ENCODE data around the gene NTF4.
"Not testable (repeated sequence)": the region's sequence is repeated elsewhere in the genome, so short reads cannot be mapped to it uniquely, and the experiment has no call there.

The NTF4 gene

GRCh38 chr19:49057636-49058234 is 6.9 kb downstream of the NTF4 start, which contains the start of gene CGB7:
Gene CGB7 (minus strand): TSS chr19:49057749. CDS start chr19:49055375, 2,374 bp downstream.
- DNase-seq (ENCODE audit: low read depth in 2 of 3, low spot score in 1 of 3), result peak in 2 of 3 donors; percentile 30 to 35

DNA sequence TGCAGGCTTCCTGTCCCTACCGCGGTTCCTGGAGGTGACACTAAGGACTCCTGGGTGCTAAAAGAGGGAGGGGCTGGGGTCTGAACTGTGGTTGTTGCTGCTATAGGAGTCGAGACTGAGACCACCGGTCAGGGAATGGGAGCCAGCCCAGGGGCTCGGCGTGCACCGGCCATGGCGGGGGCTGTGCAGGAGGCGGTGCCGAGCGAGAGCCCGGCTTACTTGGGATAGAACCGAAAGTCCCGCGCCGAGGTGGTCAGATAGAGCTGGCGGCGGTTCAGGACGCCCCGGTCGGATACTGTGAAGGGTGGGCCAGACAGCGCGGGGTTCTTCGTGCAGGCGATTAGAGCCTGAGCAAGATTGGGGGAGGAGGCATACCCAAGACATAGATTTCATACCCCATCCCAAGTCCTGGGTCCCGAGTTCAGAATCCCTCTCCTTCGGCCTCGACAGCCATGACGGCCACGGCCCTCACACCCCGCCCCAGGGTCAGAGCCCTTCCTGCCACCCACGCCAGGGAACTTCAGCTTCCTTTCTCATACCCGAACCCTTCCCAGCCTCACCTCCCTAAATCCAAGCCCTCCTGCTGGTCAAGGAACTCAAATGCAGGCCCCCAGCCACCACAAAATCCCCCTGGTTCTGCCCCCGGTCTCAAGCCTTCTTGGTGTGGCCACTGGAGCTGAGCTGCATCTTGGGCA is 7.6 kb downstream of the NTF4 start:
- DNase-seq (ENCODE audit: low read depth in 2 of 3, low spot score in 1 of 3), result not testable (repeated sequence)

DNA sequence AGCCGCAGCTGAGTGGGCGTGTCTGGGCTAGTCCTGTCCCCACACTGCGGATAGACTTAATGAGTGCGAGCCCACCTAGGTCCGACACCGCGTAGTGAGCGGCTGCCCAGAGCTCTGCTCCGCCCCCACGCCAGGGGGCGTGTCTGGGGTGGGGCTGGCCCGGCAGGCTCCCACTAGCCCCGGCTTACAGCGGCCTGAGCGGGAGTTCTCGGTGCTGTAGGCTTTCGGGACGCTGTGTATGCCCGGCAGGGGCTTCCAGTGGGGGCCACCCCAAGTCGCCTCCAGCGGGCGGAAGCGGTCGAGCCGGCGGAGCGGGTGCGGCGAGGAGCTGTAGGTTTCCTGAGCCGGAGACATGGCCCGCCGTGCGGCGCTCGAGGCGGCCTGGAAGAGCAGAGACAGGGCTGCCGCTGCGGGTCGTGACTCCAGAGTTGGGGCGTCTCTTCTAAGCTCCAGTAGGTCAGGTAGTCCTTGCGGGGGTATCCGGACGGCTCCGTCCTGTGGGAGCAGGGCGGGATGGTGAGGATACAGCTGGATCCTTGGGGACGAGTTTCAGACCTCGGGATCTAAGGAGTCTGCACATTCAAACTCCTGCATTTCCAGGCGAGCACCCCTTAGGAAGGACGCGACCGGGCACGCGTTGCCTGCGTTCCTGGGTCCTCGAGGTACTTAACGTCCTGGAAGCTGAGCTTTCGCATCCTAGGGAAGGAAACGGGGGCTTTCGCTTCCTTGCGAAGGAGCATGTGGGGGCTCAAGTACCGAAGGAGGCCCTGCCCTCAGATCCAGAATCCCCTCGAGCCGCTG is 8.3 kb downstream of the NTF4 start:
- DNase-seq (ENCODE audit: low read depth in 2 of 3, low spot score in 1 of 3), result peak in 2 of 3 donors; percentile 35 to 45

- not testable (repeated sequence) for DNase-seq (ENCODE audit: low read depth in 2 of 3, low spot score in 1 of 3)
Observed at GRCh38 chr19:49050376-49051033, 14.1 kb downstream of the NTF4 start.

DNA sequence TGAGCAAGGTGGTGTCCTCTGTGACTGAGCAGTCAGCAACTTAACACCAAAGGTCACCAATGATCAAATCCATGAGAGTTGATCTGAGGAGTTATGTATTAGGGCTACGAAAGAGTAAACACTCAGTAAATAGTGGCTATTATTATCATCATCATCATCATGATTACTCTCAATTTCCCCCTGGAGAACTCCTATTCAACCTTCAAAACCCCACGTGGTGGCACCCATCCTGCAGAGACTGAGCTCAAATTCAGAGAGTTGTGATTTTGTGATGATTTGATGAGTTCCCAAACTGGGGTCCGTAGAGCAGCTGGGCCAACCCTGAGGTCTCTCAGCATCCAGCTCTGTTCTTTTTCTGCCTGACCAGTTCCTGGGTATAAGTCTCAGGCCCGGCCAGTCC is 14.8 kb downstream of the NTF4 start:
- DNase-seq (ENCODE audit: low read depth in 2 of 3, low spot score in 1 of 3), result not testable (repeated sequence)

DNA sequence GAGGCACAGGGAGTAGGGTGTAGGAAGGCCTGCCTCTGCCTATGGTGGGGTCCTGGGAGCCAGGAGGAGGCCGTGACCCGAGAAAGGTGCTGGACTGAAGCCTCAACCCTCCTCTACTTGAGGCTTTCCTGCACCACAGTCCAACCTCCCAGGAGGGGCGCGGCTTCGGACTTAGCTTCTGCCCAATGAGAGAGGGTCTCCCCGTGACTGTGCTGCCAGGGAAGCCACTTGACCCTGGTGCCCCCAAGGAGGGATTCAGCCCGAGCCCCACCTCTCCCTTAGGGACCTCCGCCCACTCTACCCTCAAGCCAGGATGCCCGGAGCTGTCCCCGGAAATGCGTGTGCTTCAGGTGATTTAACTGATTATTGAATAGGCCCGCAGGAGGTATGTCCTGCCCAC is 15.6 kb downstream of the NTF4 start, which contains the start of gene CGB8:
Gene CGB8, minus strand, starts transcription at position 101 of the 400 bp plus-strand sequence. CDS start 372 bp downstream, outside the sequence.
- not testable (repeated sequence) for DNase-seq (ENCODE audit: low read depth in 2 of 3, low spot score in 1 of 3)

GRCh38 chr19:49043548-49043947 is 21.1 kb downstream of the NTF4 start, which contains the start of gene CGB5:
Gene CGB5 (plus strand): TSS chr19:49043848. CDS start chr19:49044210, 362 bp downstream.
- not testable (repeated sequence) for DNase-seq (ENCODE audit: low read depth in 2 of 3, low spot score in 1 of 3)

DNA sequence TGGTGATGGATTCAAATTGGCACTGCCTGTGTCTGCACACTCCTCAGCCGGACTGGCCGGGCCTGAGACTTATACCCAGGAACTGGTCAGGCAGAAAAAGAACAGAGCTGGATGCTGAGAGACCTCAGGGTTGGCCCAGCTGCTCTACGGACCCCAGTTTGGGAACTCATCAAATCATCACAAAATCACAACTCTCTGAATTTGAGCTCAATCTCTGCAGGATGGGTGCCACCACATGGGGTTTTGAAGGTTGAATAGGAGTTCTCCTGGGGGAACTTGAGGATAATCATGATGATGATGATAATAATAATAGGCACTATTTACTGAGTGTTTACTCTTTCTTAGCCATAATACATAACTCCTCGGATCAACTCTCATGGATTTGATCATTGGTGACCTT is 22.0 kb downstream of the NTF4 start:
- DNase-seq (ENCODE audit: low read depth in 2 of 3, low spot score in 1 of 3), result not testable (repeated sequence)

- no peak for DNase-seq (ENCODE audit: low read depth in 2 of 3, low spot score in 1 of 3)
Observed at GRCh38 chr19:49042177-49042576, 22.4 kb downstream of the NTF4 start.

DNA sequence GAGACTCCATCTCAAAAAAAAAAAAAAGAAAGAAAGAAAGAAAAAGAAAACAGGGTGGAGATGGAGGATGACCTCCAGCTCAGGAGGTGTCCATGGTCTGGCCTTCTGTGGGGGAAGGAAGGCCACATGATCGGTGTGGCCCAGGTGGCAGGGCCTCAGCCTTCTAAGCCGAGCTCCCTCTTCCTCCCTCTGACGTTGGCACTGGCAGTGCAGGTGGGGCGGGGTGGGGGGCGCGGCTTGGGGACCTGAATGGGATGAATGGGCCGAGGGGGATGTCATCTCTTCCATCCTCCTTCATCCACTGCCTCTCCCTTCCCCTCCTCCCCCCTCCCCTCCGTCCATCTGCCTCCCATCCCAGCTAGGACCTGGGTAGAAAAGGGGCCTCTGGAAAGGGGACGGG is 24.9 kb downstream of the NTF4 start:
- DNase-seq (ENCODE audit: low read depth in 2 of 3, low spot score in 1 of 3), result not testable (repeated sequence)

DNA sequence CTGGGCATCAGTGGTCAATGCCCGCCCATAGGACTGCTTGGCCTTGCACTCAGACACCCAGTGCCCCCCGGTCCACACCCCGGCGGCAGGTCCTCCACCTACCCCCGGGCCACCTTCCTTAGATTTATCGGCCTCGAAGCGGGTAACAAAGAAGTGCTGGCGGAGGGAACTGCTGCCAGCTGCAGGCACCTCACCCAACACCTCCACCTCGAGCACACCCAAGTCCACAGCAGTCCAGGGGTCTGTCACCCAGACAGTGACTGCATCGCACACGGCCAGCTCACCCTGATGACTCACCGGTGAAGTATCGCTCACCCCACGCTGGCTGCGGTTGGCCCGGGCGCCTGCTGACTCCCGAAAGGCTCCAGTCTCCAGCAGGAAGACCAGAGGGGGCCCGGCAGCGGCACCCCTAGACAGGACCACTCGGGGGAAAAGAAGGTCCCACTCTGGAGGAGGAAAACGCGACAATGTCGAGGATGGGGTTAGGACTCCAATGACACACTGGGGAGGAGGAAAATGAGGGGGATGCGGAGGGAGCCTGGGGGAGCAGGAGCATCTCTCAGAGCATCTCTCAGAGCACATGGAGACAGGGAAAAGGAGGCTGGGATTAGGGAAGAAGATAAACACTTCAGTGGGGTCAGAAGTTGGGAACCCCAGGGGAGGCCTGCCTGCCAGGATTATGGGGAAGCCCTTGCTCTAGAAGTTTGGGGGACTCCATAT is 25.9 kb downstream of the NTF4 start:
- DNase-seq (ENCODE audit: low read depth in 2 of 3, low spot score in 1 of 3), result not testable (repeated sequence)

GRCh38 chr19:49038111-49038510 is 26.5 kb downstream of the NTF4 start:
- DNase-seq (ENCODE audit: low read depth in 2 of 3, low spot score in 1 of 3), result not testable (repeated sequence)

DNA sequence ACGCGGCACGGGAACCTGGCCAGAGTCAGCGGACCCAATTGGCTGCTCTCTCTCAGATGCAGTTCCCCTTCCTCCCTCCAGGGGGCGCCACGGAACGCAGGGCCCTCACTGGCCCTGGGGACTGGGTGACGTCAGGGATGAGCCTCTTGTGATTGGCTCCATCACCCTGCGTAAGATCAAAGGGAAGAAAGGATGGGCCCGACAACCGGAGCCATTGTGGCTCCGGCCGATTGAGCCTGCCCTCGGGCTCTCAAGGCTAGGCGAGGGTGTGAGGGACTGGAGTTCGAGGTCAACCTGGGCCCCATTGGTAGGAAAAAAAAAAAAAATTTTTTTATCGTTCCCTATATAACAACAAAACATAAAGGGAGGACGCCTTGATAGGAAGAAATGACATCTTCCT is 27.8 kb downstream of the NTF4 start, which contains the start of gene CGB1:
Gene CGB1, minus strand, starts transcription at position 81 of the 400 bp plus-strand sequence. CDS start 184 bp downstream, outside the sequence.
- DNase-seq (ENCODE audit: low read depth in 2 of 3, low spot score in 1 of 3), result peak; percentile 50 to 68 (median 64)

DNA sequence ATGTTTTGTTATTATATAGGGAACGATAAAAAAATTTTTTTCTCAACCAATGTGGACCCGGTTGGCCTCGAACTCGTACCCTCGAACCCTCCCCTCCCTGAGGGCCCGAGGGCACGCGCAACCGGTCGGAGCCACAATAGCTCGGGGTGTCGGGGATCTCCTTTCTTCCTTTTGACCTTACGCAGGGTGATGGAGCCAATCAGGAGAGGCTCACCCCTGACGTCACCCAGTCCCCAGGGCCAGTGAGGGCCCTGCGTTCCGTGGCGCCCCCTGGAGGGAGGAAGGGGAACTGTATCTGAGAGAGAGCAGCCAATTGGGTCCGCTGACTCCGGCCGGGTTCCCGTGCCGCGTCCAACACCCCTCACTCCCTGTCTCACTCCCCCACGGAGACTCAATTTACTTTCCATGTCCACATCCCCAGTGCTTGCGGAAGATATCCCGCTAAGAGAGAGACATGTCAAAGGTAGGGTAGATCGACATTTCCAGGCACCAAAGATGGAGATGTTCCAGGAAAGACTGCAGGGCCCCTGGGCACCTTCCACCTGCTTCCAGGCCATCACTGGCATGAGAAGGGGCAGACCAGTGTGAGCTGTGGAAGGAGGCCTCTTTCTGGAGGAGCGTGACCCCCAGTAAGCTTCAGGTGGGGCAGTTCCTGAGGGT is 32.8 kb downstream of the NTF4 start, which contains the start of gene CGB2:
Gene CGB2, plus strand, starts transcription at position 249 of the 660 bp plus-strand sequence. Its CDS starts 206 bp downstream, at position 455.
- peak; percentile 58 to 91 (median 83) for DNase-seq (ENCODE audit: low read depth in 2 of 3, low spot score in 1 of 3)

- not testable (repeated sequence) for DNase-seq (ENCODE audit: low read depth in 2 of 3, low spot score in 1 of 3)
Observed at GRCh38 chr19:49030323-49030722, 34.3 kb downstream of the NTF4 start.

GRCh38 chr19:49029749-49030148 is 34.9 kb downstream of the NTF4 start:
- not testable (repeated sequence) for DNase-seq (ENCODE audit: low read depth in 2 of 3, low spot score in 1 of 3)

DNA sequence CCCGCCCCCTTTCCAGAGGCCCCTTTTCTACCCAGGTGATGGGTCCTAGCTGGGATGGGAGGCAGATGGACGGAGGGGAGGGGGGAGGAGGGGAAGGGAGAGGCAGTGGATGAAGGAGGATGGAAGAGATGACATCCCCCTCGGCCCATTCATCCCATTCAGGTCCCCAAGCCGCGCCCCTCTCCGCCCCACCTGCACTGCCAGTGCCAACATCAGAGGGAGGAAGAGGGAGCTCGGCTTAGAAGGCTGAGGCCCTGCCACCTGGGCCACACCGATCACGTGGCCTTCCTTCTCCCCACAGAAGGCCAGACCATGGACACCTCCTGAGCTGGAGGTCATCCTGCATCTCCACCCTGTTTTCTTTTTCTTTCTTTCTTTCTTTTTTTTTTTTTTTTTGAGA is 35.9 kb downstream of the NTF4 start:
- not testable (repeated sequence) for DNase-seq (ENCODE audit: low read depth in 2 of 3, low spot score in 1 of 3)

- not testable (repeated sequence) for DNase-seq (ENCODE audit: low read depth in 2 of 3, low spot score in 1 of 3)
Observed at GRCh38 chr19:49025599-49025998, 39.0 kb downstream of the NTF4 start.

DNA sequence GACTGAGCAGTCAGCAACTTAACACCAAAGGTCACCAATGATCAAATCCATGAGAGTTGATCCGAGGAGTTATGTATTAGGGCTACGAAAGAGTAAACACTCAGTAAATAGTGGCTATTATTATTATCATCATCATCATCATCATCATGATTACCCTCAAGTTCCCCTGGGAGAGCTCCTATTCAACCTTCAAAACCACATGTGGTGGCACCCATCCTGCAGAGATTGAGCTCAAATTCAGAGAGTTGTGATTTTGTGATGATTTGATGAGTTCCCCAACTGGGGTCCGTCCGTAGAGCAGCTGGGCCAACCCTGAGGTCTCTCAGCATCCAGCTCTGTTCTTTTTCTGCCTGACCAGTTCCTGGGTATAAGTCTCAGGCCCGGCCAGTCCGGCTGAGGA is 39.5 kb downstream of the NTF4 start:
- not testable (repeated sequence) for DNase-seq (ENCODE audit: low read depth in 2 of 3, low spot score in 1 of 3)
